H9 (cell line): ENCODE results near the gene CHD6. TPM values are rescaled to one million over a fixed set of nuclear protein-coding genes. Genes with fewer than 3 reads are reported as not detected.

Source experiments
- DNase-seq: peaks from one replicate; pipeline ENCODE4 v3.0.0-alpha.2; 2017
- H2AFZ ChIP-seq: one replicate; pipeline ENCODE4 v1.6.1; 2013; ENCODE audit warnings: mild to moderate bottlenecking, low read length, control low read depth, moderate library complexity
- H2AK5ac ChIP-seq: 2 replicates; pipeline ENCODE4 v1.6.1; 2013; ENCODE audit warnings: low read length, control low read depth, mixed read lengths; ENCODE audit not compliant: insufficient read length
- H2BK120ac ChIP-seq: one replicate; pipeline ENCODE4 v1.6.1; 2013; ENCODE audit warnings: low read depth, mild to moderate bottlenecking, low read length, control low read depth, inconsistent platforms; ENCODE audit not compliant: poor library complexity, severe bottlenecking
- H2BK12ac ChIP-seq: 2 replicates; pipeline ENCODE4 v1.6.1; 2013; ENCODE audit warnings: low read length, control low read depth, mixed read lengths, low read depth; ENCODE audit not compliant: insufficient read length
- H2BK15ac ChIP-seq: 2 replicates; pipeline ENCODE4 v1.6.1; 2013; ENCODE audit warnings: low read depth, low read length, control low read depth
- H2BK20ac ChIP-seq: one replicate; pipeline ENCODE4 v1.6.1; 2013; ENCODE audit warnings: low read depth, mild to moderate bottlenecking, low read length, control low read depth, inconsistent platforms; ENCODE audit not compliant: poor library complexity, severe bottlenecking
- H2BK5ac ChIP-seq: 2 replicates; pipeline ENCODE4 v1.6.1; 2013; ENCODE audit warnings: low read length, control low read depth, mixed read lengths; ENCODE audit not compliant: insufficient read length
- H3K14ac ChIP-seq: 2 replicates; pipeline ENCODE4 v1.6.1; 2013; ENCODE audit warnings: low read length, control low read depth; ENCODE audit not compliant: insufficient read depth
- H3K18ac ChIP-seq: 2 replicates; pipeline ENCODE4 v1.6.1; 2013; ENCODE audit warnings: low read depth, mild to moderate bottlenecking, mixed read lengths, low read length, control low read depth; ENCODE audit not compliant: insufficient read length
- H3K23ac ChIP-seq: 2 replicates; pipeline ENCODE4 v1.6.1; 2013; ENCODE audit warnings: low read length, control low read depth, mixed read lengths, low read depth; ENCODE audit not compliant: insufficient read length
- H3K23me2 ChIP-seq: 2 replicates; pipeline ENCODE4 v1.6.1; 2013; ENCODE audit warnings: low read depth, mild to moderate bottlenecking, mixed read lengths, low read length, control low read depth; ENCODE audit not compliant: insufficient read length, poor library complexity, severe bottlenecking
- H3K27ac ChIP-seq: 2 replicates; pipeline ENCODE4 v1.5.1; 2013; ENCODE audit warnings: low read length, control low read depth, mixed read lengths, low read depth; ENCODE audit not compliant: insufficient read length
- H3K27me3 ChIP-seq: 2 replicates; pipeline ENCODE4 v1.6.1; 2013; ENCODE audit warnings: low read length, control low read depth, inconsistent platforms; ENCODE audit not compliant: insufficient read depth
- H3K4ac ChIP-seq: 2 replicates; pipeline ENCODE4 v1.6.1; 2013; ENCODE audit warnings: low read depth, mild to moderate bottlenecking, control low read depth, inconsistent platforms, low read length, moderate library complexity
- H3K4me1 ChIP-seq: 2 replicates; pipeline ENCODE4 v1.6.1; 2013; ENCODE audit warnings: low read length, control low read depth, inconsistent platforms; ENCODE audit not compliant: insufficient read depth
- H3K4me2 ChIP-seq: 2 replicates; pipeline ENCODE4 v1.6.1; 2013; ENCODE audit warnings: low read length, control low read depth, mixed read lengths; ENCODE audit not compliant: insufficient read length, insufficient read depth
- H3K56ac ChIP-seq: 2 replicates; pipeline ENCODE4 v1.6.1; 2013; ENCODE audit warnings: low read depth, mild to moderate bottlenecking, mixed read lengths, low read length, control low read depth; ENCODE audit not compliant: insufficient read length
- H3K79me1 ChIP-seq: 2 replicates; pipeline ENCODE4 v1.6.1; 2013; ENCODE audit warnings: low read depth, mild to moderate bottlenecking, moderate library complexity, low read length, control low read depth, inconsistent platforms; ENCODE audit not compliant: insufficient read depth, poor library complexity, severe bottlenecking
- H3K79me2 ChIP-seq: 2 replicates; pipeline ENCODE4 v1.6.1; 2013; ENCODE audit warnings: low read length, control low read depth, inconsistent platforms; ENCODE audit not compliant: insufficient read depth
- H3K9ac ChIP-seq: 2 replicates; pipeline ENCODE4 v1.6.1; 2013; ENCODE audit warnings: low read length, control low read depth, mixed read lengths; ENCODE audit not compliant: insufficient read length; ENCODE audit errors: extremely low read depth
- H3K9me3 ChIP-seq: one replicate; pipeline ENCODE4 v1.6.1; 2013; ENCODE audit warnings: low read depth, low read length, inconsistent platforms; ENCODE audit not compliant: control insufficient read depth
- H3T11ph ChIP-seq: one replicate; pipeline ENCODE4 v1.6.1; 2013; ENCODE audit warnings: mild to moderate bottlenecking, low read length, control low read depth, inconsistent platforms
- H4K20me1 ChIP-seq: one replicate; pipeline ENCODE4 v1.6.1; 2013; ENCODE audit not compliant: control insufficient read depth, insufficient read length, insufficient read depth
- H4K5ac ChIP-seq: 2 replicates; pipeline ENCODE4 v1.6.1; 2013; ENCODE audit warnings: low read depth, mild to moderate bottlenecking, mixed read lengths, low read length, control low read depth; ENCODE audit not compliant: insufficient read length
- H4K8ac ChIP-seq: replicated peaks from 2 replicates; pipeline ENCODE4 v1.6.1; 2013; ENCODE audit warnings: low read length, control low read depth, mixed read lengths, low read depth; ENCODE audit not compliant: insufficient read length
- H4K91ac ChIP-seq: 2 replicates; pipeline ENCODE4 v1.6.1; 2013; ENCODE audit warnings: low read depth, mild to moderate bottlenecking, moderate library complexity, mixed read lengths, low read length, control low read depth; ENCODE audit not compliant: insufficient read length
- H3K27ac Mint-ChIP-seq, 3 experiments: 2 replicates in 2 of 3; 3 replicates in 1 of 3; pipeline ENCODE4 v1.8.0; 2020 to 2021; ENCODE audit warnings: mixed read lengths in 3 of 3, mild to moderate bottlenecking in 1 of 3, moderate library complexity in 1 of 3
- H3K27me3 Mint-ChIP-seq: 2 replicates; pipeline ENCODE4 v1.8.0; 2021; ENCODE audit warnings: low read depth, mild to moderate bottlenecking, moderate library complexity, mixed read lengths
- H3K36me3 Mint-ChIP-seq, 3 experiments: 2 replicates in 2 of 3; 3 replicates in 1 of 3; pipeline ENCODE4 v1.8.0; 2020 to 2021; ENCODE audit warnings: low read depth in 3 of 3, mixed read lengths in 3 of 3; ENCODE audit not compliant: insufficient read depth in 1 of 3
- H3K4me1 Mint-ChIP-seq, 2 experiments: 2 replicates each; pipeline ENCODE4 v1.8.0; 2020; ENCODE audit warnings: mixed read lengths in 2 of 2
- H3K4me3 Mint-ChIP-seq, 2 experiments: 2 replicates in 1 of 2; 3 replicates in 1 of 2; pipeline ENCODE4 v1.8.0; 2020 to 2021; ENCODE audit warnings: mild to moderate bottlenecking in 2 of 2, mixed read lengths in 2 of 2, moderate library complexity in 1 of 2
- H3K9me3 Mint-ChIP-seq, 2 experiments: 2 replicates in 1 of 2; 3 replicates in 1 of 2; pipeline ENCODE4 v1.8.0; 2020; ENCODE audit warnings: mild to moderate bottlenecking in 2 of 2, mixed read lengths in 2 of 2, moderate library complexity in 1 of 2
- WGBS: extraction: QIAGEN DNeasy Blood & Tissue Kit; methylation state at CpG from one replicate; pipeline ENCODE4 v1.1.7; 2013; ENCODE audit warnings: missing lambda C conversion rate, low lambda C conversion rate, mixed read lengths; ENCODE audit not compliant: insufficient read length; ENCODE audit errors: extremely low coverage; 5-methylcytosine and 5-hydroxymethylcytosine counted together
- total RNA-seq: library from RNA; stranded (reverse); gene quantifications from 2 replicates; pipeline ENCODE4 v1.2.1, GENCODE V29; 2021
- TF ChIP-seq, protein P1 (sequence below): fragments of 200-600 bp; sonication (generic); conservative IDR thresholded peaks from 3 replicates; pipeline ENCODE4 v1.8.0; 2021; ENCODE audit warnings: antibody characterized with exemption, mild to moderate bottlenecking

CHD6 gene
- total RNA-seq, 1 experiment from 2014 or later: 51.5 TPM

DNA sequence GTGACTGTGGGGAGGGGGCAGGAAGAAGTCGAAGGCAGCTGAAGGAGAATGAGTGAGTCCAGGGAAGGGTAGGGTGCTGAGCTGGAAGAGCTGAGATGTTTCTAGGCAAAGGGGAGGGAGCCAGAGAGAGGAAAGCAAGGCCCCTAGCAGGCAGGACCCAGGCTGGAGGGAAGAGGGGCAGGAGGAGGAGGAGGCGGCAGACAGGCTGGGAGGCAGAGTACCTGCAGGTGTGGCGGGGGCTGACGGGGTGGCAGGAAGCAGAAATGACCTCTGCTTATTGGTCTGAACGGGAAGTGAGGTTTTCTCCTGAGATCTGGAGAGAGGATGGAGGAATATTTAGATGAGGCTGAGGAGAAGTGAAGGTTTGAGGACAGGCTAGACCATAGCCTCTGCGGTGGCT is 240.9 kb downstream of the CHD6 start:
- H2BK5ac ChIP-seq: no peak overlapping the region
- TF ChIP-seq, protein P1, sequence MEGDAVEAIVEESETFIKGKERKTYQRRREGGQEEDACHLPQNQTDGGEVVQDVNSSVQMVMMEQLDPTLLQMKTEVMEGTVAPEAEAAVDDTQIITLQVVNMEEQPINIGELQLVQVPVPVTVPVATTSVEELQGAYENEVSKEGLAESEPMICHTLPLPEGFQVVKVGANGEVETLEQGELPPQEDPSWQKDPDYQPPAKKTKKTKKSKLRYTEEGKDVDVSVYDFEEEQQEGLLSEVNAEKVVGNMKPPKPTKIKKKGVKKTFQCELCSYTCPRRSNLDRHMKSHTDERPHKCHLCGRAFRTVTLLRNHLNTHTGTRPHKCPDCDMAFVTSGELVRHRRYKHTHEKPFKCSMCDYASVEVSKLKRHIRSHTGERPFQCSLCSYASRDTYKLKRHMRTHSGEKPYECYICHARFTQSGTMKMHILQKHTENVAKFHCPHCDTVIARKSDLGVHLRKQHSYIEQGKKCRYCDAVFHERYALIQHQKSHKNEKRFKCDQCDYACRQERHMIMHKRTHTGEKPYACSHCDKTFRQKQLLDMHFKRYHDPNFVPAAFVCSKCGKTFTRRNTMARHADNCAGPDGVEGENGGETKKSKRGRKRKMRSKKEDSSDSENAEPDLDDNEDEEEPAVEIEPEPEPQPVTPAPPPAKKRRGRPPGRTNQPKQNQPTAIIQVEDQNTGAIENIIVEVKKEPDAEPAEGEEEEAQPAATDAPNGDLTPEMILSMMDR: no peak

More for the DNA sequence above, 240.9 kb downstream of the CHD6 start:
- no peak overlapping the region for H3K27ac Mint-ChIP-seq
- no peaks in the 10 kb centered on the region for H3K79me1 ChIP-seq
- no peaks in the 10 kb centered on the region for H3K4me1 ChIP-seq
- H3K56ac ChIP-seq: no peak overlapping the region
- no peak overlapping the region for H2BK15ac ChIP-seq
- H3K79me2 ChIP-seq: no peaks in the 10 kb centered on the region
- H4K5ac ChIP-seq: no peak overlapping the region
- H3K4me3 Mint-ChIP-seq: no peak overlapping the region
- H2BK20ac ChIP-seq: no peak overlapping the region
- no peak overlapping the region for H2BK120ac ChIP-seq
- H2AFZ ChIP-seq: no peak overlapping the region
- no peak overlapping the region for H3K4me2 ChIP-seq
- no peak overlapping the region for H2AK5ac ChIP-seq
- H3K27me3 ChIP-seq: no peaks in the 10 kb centered on the region
- H3K4ac ChIP-seq: no peak overlapping the region
- peaks cover 0 to 5% of the 10 kb centered on the region in 2 experiments; a peak in 4 of 5 replicates for H3K9me3 Mint-ChIP-seq
- no peak overlapping the region for H3T11ph ChIP-seq
- no peak overlapping the region for H4K91ac ChIP-seq
- H2BK12ac ChIP-seq: no peak overlapping the region
- no peak overlapping the region for H3K23ac ChIP-seq
- H3K14ac ChIP-seq: no peak overlapping the region; the same call in 1 of the 2 replicates
- H3K4me1 Mint-ChIP-seq: peaks cover 12 to 16% of the 10 kb centered on the region in 2 experiments
- no peaks in the 10 kb centered on the region for H3K9me3 ChIP-seq
- H3K9ac ChIP-seq: no peak overlapping the region
- WGBS: no CpG with 5 or more reads among the region's 6 CpGs
- H3K36me3 Mint-ChIP-seq: peaks cover 0 to 4% (median 0%) of the 10 kb centered on the region in 3 experiments; a peak in 2 of 7 replicates
- H4K20me1 ChIP-seq: no peaks in the 10 kb centered on the region
- H3K27me3 Mint-ChIP-seq: peaks cover 21% of the 10 kb centered on the region
- no peak for DNase-seq
- no peak overlapping the region for H3K27ac ChIP-seq
- no peak overlapping the region for H3K18ac ChIP-seq
- H4K8ac ChIP-seq: no peak overlapping the region
- H3K23me2 ChIP-seq: no peaks in the 10 kb centered on the region
